Transverse colon (tissue), 4 donors: ENCODE data around the gene MPP1.
A peak's percentile ranks its signal among the peaks of the same experiment; 100 is the strongest.

Source experiments
- CTCF ChIP-seq, 5 experiments: fragments of 200-600 bp in 3 of 5; fragments of 450-650 bp in 2 of 5; sonication (generic) in 3 of 5; IDR thresholded peaks; 1 replicate in 2 of 5; 2 replicates in 3 of 5; pipeline ENCODE4 v1.5.1; 2016 to 2017; ENCODE audit warnings: antibody characterized with exemption in 5 of 5, inconsistent platforms in 3 of 5, mild to moderate bottlenecking in 2 of 5, moderate library complexity in 1 of 5
- EP300 ChIP-seq: sonication (generic); formaldehyde crosslinking; IDR thresholded peaks from one replicate; pipeline ENCODE4 v1.6.1; 2017; ENCODE audit warnings: antibody characterized with exemption, low read depth
- POLR2A ChIP-seq: fragments of 450-650 bp; IDR thresholded peaks from one replicate; pipeline ENCODE4 v1.6.1; 2016; ENCODE audit warnings: antibody characterized with exemption, mild to moderate bottlenecking, moderate library complexity
- POLR2AphosphoS5 ChIP-seq, 3 donors: sonication (generic); formaldehyde crosslinking; IDR thresholded peaks; one replicate each; pipeline ENCODE4 v1.6.1; 2016; ENCODE audit warnings: antibody characterized with exemption in 3 of 3

DNA sequence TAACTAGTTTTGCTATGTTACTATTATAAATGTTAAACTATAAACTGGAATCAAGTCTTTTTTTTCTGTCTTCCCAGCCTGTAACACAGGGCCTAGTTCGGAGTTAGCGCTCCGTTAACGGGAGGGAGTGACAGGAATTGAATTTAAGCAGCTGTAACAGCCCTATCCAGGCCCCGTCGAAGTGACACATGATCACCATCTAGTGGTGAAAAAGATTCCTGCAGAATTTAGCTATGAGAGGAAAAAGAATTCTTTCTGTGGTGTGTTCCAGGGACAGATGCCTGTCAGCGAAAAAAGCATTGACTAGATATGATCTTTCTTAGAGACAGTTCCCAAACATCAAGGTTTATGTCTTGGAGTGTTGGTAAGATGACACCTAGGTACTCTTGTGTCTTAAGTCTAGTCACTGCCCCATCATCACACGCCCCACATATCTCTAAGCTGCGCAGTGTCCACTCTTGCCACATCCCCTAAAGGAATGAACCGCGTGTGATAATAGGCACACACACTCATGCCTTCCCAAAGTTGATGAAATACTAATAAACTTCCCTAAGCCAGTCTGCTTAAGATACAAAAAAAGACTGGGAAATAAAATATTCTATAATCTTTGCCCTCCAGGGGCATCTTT, 56.5 kb downstream of the MPP1 start:
- TF ChIP-seq CTCF (IDR thresholded peaks at IDR 0.05) (peak; percentile 53 to 80 (median 60)), POLR2AphosphoS5 (IDR thresholded peaks at IDR 0.05) (no peak), POLR2A (no peak), EP300 (no peak)
